GM12878 (cell line): ENCODE measurements around the gene FTH1.

Source experiments
- EZH2 ChIP-seq: IDR thresholded peaks from 2 replicates; pipeline ENCODE4 v1.6.1; 2012; ENCODE audit warnings: low read depth, mild to moderate bottlenecking, control low read depth, inconsistent platforms, low read length, borderline replicate concordance; ENCODE audit not compliant: control insufficient read depth
- MTA3 ChIP-seq: IDR thresholded peaks from 2 replicates; pipeline ENCODE4 v1.6.1; 2012; ENCODE audit warnings: low read length, inconsistent platforms, borderline replicate concordance
- POLR2AphosphoS5 ChIP-seq: IDR thresholded peaks from 2 replicates; pipeline ENCODE4 v1.6.1; 2011; ENCODE audit warnings: mild to moderate bottlenecking, low read length, inconsistent platforms
- TBL1XR1 ChIP-seq: IDR thresholded peaks from 2 replicates; pipeline ENCODE4 v1.6.1; 2012; ENCODE audit warnings: low read depth, low read length, improper control_type of control experiment
- TF ChIP-seq, protein P1 (sequence below), 3 experiments: IDR thresholded peaks in 2 of 3; conservative IDR thresholded peaks in 1 of 3; 2 replicates each; pipeline ENCODE4 v1.5.1; 2011; ENCODE audit warnings: low read depth in 3 of 3, low read length in 3 of 3, mild to moderate bottlenecking in 3 of 3, control low read depth in 2 of 3, moderate library complexity in 2 of 3, inconsistent platforms in 1 of 3, mixed read lengths in 1 of 3; ENCODE audit not compliant: control insufficient read depth in 2 of 3, insufficient read depth in 1 of 3; ENCODE audit errors: extremely low read depth in 1 of 3

DNA sequence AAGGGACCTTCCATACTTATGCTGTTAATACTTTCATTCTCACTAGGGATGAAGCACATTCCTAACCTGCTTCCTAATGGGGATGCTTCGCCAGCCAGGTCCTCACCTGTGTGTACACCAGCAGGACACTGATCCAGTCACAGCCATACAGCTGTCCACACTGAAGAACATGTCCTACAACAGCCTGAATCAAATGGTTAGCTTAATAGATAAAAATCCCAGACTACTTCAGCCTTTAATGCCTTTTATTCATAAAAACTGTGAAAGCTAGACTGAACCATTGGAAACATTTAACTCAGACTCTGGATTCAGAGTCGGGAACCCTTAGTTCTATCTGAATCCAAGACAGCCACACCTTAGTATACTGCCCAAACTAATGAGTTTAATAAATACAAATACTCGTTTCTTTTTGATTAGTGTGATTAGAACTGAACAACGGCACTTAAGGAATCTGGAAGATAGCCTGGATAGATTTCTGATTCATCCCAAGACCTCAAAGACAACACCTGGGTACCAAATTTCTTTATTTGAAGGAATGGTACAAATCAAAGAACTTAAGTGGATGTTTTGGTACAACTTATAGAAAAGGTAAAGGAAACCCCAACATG, 3.3 kb downstream of the FTH1 start:
- no peak; the same call in 1 of the 2 replicates for TF ChIP-seq MTA3
- TF ChIP-seq, protein P1, sequence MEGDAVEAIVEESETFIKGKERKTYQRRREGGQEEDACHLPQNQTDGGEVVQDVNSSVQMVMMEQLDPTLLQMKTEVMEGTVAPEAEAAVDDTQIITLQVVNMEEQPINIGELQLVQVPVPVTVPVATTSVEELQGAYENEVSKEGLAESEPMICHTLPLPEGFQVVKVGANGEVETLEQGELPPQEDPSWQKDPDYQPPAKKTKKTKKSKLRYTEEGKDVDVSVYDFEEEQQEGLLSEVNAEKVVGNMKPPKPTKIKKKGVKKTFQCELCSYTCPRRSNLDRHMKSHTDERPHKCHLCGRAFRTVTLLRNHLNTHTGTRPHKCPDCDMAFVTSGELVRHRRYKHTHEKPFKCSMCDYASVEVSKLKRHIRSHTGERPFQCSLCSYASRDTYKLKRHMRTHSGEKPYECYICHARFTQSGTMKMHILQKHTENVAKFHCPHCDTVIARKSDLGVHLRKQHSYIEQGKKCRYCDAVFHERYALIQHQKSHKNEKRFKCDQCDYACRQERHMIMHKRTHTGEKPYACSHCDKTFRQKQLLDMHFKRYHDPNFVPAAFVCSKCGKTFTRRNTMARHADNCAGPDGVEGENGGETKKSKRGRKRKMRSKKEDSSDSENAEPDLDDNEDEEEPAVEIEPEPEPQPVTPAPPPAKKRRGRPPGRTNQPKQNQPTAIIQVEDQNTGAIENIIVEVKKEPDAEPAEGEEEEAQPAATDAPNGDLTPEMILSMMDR (IDR thresholded peaks at IDR 0.05 in 2 of 3, conservative IDR thresholded peaks at IDR 0.05 in 1 of 3; ENCODE audit: control insufficient read depth in 2 of 3, extremely low read depth in 1 of 3, insufficient read depth in 1 of 3, low read depth in 3 of 3, low read length in 3 of 3), result no peak
- no peak for TF ChIP-seq EZH2
- TF ChIP-seq POLR2AphosphoS5, result peak; percentile 85
- no peak for TF ChIP-seq TBL1XR1
